ENCODE data around the gene TMEM170B. TPM values are rescaled to one million over a fixed set of nuclear protein-coding genes. Genes with fewer than 3 reads are reported as not detected.

TMEM170B gene
- total and polyA plus RNA-seq, 2 experiments from 2014 or later = 0.14 to 0.54 TPM

DNA sequence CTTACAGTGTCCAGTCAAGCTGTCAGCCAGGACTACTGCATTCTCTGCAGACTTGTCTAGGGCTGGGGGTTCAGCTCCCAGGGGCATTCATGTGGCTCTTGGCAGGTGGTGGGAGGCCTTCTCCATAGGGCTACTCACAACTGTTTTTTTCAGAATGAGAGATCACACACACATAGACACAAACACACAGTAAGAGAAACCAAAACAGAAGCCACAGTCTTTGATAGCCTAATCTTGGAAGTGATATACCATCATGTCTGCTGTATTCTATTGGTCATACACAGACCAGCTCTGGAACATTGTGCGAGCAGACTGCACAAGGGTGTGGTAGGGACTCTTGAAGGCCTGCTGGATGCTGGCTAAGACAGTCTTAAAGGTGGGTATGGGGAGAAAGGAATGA is 13.5 kb downstream of the TMEM170B start:
- 65 to 90% methylated on average over 1 of the region's 1 CpG for WGBS, 2 experiments (ENCODE audit: low coverage in 1 of 2, low lambda C conversion rate in 2 of 2, missing lambda C conversion rate in 2 of 2)
- Histone ChIP-seq H3K9me3 (ENCODE audit: low read depth) (no peaks in the 10 kb centered on the region), H3K9me2 (ENCODE audit: insufficient read depth) (no peaks in the 10 kb centered on the region), H3K9ac (no peak overlapping the region), H3K4me1 (ENCODE audit: insufficient read depth) (no peaks in the 10 kb centered on the region), H3K79me2 (ENCODE audit: insufficient read depth) (no peaks in the 10 kb centered on the region), H3K4me2 (ENCODE audit: unreplicated experiment) (no peak overlapping the region), H3F3A (ENCODE audit: insufficient read depth) (no peaks in the 10 kb centered on the region), H2AFZ (no peak overlapping the region), H3K4me3 (no peak overlapping the region), H3K27me3 (replicated peaks; ENCODE audit: insufficient read depth) (no peaks in the 10 kb centered on the region), H3K27ac (no peak overlapping the region), H4K20me1 (ENCODE audit: insufficient read depth) (no peaks in the 10 kb centered on the region), H3K36me3 (ENCODE audit: low read depth) (no peaks in the 10 kb centered on the region)
- TF ChIP-seq EZH2 (IDR thresholded peaks at IDR 0.05; ENCODE audit: insufficient read depth, poor library complexity, severe bottlenecking) = no peak
- TF ChIP-seq EZH2phosphoT487 (IDR thresholded peaks at IDR 0.05; ENCODE audit: insufficient read depth, low read depth) = no peak
- no peak for DNase-seq
- in situ Hi-C loops (cut with MboI) = no loop called here

DNA sequence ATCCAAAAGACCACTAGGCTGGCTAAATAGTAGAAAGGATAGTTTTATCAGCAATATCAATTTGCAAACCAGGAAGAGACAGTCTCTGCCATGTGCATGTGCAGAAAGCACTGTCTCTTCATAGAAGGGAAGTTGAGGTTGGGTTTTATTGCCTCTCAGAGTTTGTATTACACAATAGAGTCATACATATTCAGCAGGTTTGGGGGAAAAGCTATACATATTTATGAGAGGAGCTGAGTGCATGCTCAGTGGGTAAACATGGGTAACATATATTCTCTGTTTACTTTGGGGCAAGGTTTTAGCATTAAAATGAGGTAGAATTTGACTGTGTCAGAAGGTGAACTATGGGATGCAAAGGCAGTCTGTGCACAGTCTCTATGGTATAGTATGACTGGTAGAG is 14.9 kb downstream of the TMEM170B start:
- DNase-seq = no peak
- Histone ChIP-seq H3F3A (ENCODE audit: insufficient read depth) (no peaks in the 10 kb centered on the region), H3K9me3 (ENCODE audit: low read depth) (no peaks in the 10 kb centered on the region), H4K20me1 (ENCODE audit: insufficient read depth) (no peaks in the 10 kb centered on the region), H2AFZ (no peak overlapping the region), H3K36me3 (ENCODE audit: low read depth) (no peaks in the 10 kb centered on the region), H3K27me3 (replicated peaks; ENCODE audit: insufficient read depth) (no peaks in the 10 kb centered on the region), H3K4me3 (no peak overlapping the region), H3K4me1 (ENCODE audit: insufficient read depth) (no peaks in the 10 kb centered on the region), H3K79me2 (ENCODE audit: insufficient read depth) (no peaks in the 10 kb centered on the region), H3K27ac (no peak overlapping the region), H3K9me2 (ENCODE audit: insufficient read depth) (no peaks in the 10 kb centered on the region), H3K4me2 (ENCODE audit: unreplicated experiment) (no peak overlapping the region), H3K9ac (no peak overlapping the region)
- in situ Hi-C loops (cut with MboI) = no loop called here
- no peak for TF ChIP-seq EZH2 (IDR thresholded peaks at IDR 0.05; ENCODE audit: insufficient read depth, poor library complexity, severe bottlenecking)
- TF ChIP-seq EZH2phosphoT487 (IDR thresholded peaks at IDR 0.05; ENCODE audit: insufficient read depth, low read depth) = no peak

DNA sequence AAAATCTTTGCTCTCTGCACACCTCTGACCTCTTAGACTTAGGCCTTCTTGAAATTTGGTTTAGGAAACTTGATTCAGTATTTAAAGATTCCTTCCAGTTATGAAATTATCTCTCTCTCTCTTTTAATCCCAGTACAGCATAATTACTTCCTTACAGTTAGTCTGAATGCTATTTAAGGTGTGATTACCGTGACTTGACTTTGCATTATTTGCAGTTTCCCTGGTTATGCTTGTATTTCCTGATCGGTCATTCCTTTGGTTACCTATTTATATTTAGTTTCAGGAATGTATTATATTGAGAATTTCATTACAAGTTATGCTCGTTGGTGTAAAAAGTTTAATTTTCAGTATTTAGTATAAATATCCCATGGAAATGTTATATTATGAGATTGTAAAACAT is 16.3 kb downstream of the TMEM170B start:
- TF ChIP-seq EZH2 (IDR thresholded peaks at IDR 0.05; ENCODE audit: insufficient read depth, poor library complexity, severe bottlenecking) (no peak), EZH2phosphoT487 (IDR thresholded peaks at IDR 0.05; ENCODE audit: insufficient read depth, low read depth) (no peak)
- WGBS, 2 experiments (ENCODE audit: low coverage in 1 of 2, low lambda C conversion rate in 2 of 2, missing lambda C conversion rate in 2 of 2) = 89 to 96% methylated on average over 3 of the region's 3 CpGs
- no peak overlapping the region for H3K4me3 ChIP-seq
- no peaks in the 10 kb centered on the region for H3K4me1 ChIP-seq (ENCODE audit: insufficient read depth)
- H3K79me2 ChIP-seq (ENCODE audit: insufficient read depth) = no peaks in the 10 kb centered on the region
- in situ Hi-C loops (cut with MboI) = no loop called here
- H3K36me3 ChIP-seq (ENCODE audit: low read depth) = no peaks in the 10 kb centered on the region
- H2AFZ ChIP-seq = no peak overlapping the region
- H3K27ac ChIP-seq = no peak overlapping the region
- no peaks in the 10 kb centered on the region for H3K9me3 ChIP-seq (ENCODE audit: low read depth)
- no peaks in the 10 kb centered on the region for H3F3A ChIP-seq (ENCODE audit: insufficient read depth)
- no peak overlapping the region for H3K4me2 ChIP-seq (ENCODE audit: unreplicated experiment)
- DNase-seq = no peak
- no peak overlapping the region for H3K9ac ChIP-seq
- no peaks in the 10 kb centered on the region for H4K20me1 ChIP-seq (ENCODE audit: insufficient read depth)
- H3K27me3 ChIP-seq (replicated peaks; ENCODE audit: insufficient read depth) = no peaks in the 10 kb centered on the region
- no peaks in the 10 kb centered on the region for H3K9me2 ChIP-seq (ENCODE audit: insufficient read depth)

DNA sequence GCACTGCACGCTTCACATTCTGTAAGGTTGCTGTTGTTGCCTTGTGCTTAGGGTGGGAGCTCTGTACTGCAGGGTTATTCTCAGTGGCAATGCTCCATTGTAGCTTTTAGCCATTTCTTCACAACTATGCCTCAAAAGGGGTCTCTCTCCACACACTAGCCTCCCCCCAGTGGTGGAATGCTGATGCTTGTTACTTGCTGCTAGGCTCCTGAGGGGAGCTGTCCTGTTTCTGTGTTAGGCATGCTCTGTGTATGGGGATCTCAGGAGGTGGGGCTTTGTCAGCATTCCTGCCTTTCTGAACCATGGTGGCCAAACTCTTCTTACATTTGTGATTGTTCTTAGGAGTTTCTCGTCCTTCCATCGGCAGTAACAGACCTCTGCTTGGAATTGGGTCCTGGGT is 18.8 kb downstream of the TMEM170B start:
- no peak overlapping the region for H2AFZ ChIP-seq
- in situ Hi-C loops (cut with MboI) = no loop called here

DNA sequence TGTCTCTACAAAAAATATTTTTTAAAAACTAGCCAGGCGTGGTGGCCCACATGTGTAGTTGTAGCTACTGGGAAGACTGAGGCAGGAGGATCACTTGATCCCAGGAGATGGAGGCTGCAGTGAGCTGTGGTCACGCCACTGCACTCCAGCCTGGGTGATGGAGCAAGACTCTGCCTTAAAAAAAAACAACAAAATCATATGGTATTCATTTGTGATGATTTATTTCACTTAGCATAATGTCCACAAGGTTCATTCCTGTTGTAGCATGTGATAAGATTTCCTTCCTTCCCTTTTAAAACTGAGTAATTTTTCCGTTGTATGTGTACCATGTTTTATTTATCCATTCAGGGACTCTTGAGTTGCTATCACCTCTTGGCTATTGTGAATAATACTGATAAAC is 26.2 kb downstream of the TMEM170B start:
- Histone ChIP-seq H3F3A (ENCODE audit: insufficient read depth) (no peaks in the 10 kb centered on the region), H3K4me1 (ENCODE audit: insufficient read depth) (no peaks in the 10 kb centered on the region), H2AFZ (no peak overlapping the region), H3K4me2 (ENCODE audit: unreplicated experiment) (no peak overlapping the region), H4K20me1 (ENCODE audit: insufficient read depth) (no peaks in the 10 kb centered on the region), H3K36me3 (ENCODE audit: low read depth) (no peaks in the 10 kb centered on the region), H3K27me3 (replicated peaks; ENCODE audit: insufficient read depth) (no peaks in the 10 kb centered on the region), H3K9me2 (ENCODE audit: insufficient read depth) (no peaks in the 10 kb centered on the region), H3K79me2 (ENCODE audit: insufficient read depth) (no peaks in the 10 kb centered on the region), H3K27ac (no peak overlapping the region), H3K9me3 (ENCODE audit: low read depth) (no peaks in the 10 kb centered on the region), H3K4me3 (no peak overlapping the region), H3K9ac (no peak overlapping the region)
- 51 to 60% methylated on average over 3 of the region's 3 CpGs for WGBS, 2 experiments (ENCODE audit: low coverage in 1 of 2, low lambda C conversion rate in 2 of 2, missing lambda C conversion rate in 2 of 2)
- no peak for TF ChIP-seq EZH2 (IDR thresholded peaks at IDR 0.05; ENCODE audit: insufficient read depth, poor library complexity, severe bottlenecking)
- TF ChIP-seq EZH2phosphoT487 (IDR thresholded peaks at IDR 0.05; ENCODE audit: insufficient read depth, low read depth) = no peak
- no peak for DNase-seq
- in situ Hi-C loops (cut with MboI) = no loop called here

More for the DNA sequence above, 18.8 kb downstream of the TMEM170B start:
- H3K79me2 ChIP-seq (ENCODE audit: insufficient read depth) = no peaks in the 10 kb centered on the region
- no peak overlapping the region for H3K27ac ChIP-seq
- no peaks in the 10 kb centered on the region for H3F3A ChIP-seq (ENCODE audit: insufficient read depth)
- H3K27me3 ChIP-seq (replicated peaks; ENCODE audit: insufficient read depth) = no peaks in the 10 kb centered on the region
- no peak overlapping the region for H3K4me3 ChIP-seq
- H3K9me2 ChIP-seq (ENCODE audit: insufficient read depth) = no peaks in the 10 kb centered on the region
- no peaks in the 10 kb centered on the region for H3K36me3 ChIP-seq (ENCODE audit: low read depth)
- H3K4me2 ChIP-seq (ENCODE audit: unreplicated experiment) = no peak overlapping the region
- TF ChIP-seq EZH2 (IDR thresholded peaks at IDR 0.05; ENCODE audit: insufficient read depth, poor library complexity, severe bottlenecking) (no peak), EZH2phosphoT487 (IDR thresholded peaks at IDR 0.05; ENCODE audit: insufficient read depth, low read depth) (no peak)
- no peaks in the 10 kb centered on the region for H4K20me1 ChIP-seq (ENCODE audit: insufficient read depth)
- DNase-seq = no peak
- WGBS, 2 experiments (ENCODE audit: low coverage in 1 of 2, low lambda C conversion rate in 2 of 2, missing lambda C conversion rate in 2 of 2) = 75 to 82% methylated on average over 3 of the region's 3 CpGs
- no peaks in the 10 kb centered on the region for H3K4me1 ChIP-seq (ENCODE audit: insufficient read depth)
- no peak overlapping the region for H3K9ac ChIP-seq
- no peaks in the 10 kb centered on the region for H3K9me3 ChIP-seq (ENCODE audit: low read depth)
